ENCODE measurements around the gene KLHL30.
"Not testable (repeated sequence)": the region's sequence is repeated elsewhere in the genome, so short reads cannot be mapped to it uniquely, and the experiment has no call there.

Gene KLHL30

DNA sequence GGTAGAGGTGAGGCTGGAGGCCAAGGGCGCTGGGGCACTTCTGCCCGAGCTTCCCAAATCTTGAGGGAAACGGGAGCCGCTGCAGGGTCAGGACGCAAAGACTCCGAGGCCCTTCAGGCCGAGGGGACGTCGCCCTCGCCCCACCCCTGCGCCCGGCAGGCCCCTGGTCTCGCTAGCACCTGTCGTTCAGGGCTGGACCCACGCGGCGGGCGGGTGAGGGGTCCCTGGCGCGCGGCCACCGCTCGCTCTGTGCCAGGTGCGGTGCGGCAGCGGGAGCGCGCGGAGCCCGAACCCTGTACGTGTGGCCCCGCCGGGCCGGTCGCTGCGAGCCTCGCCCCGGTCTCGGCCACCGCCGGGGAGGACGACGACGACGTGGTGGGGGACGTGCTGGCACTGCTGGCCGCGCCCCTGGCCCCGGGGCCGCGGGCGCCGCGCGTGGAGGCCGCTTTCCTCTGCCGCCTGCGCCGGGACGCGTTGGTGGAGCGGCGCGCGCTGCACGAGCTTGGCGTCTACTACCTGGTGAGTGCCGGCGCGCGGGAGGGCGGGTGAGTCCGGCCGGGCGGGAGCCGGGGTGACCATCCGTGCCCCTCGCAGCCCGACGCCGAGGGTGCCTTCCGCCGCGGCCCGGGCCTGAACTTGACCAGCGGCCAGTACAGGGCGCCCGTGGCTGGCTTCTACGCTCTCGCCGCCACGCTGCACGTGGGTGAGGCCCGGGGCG is 25.2 kb downstream of the KLHL30 start:
- H3K27ac Mint-ChIP-seq (ENCODE audit: low read depth), result no peak overlapping the region
- peaks cover 13% of the 10 kb centered on the region for H3K4me1 Mint-ChIP-seq
- peaks cover 34% of the 10 kb centered on the region for H3K27me3 Mint-ChIP-seq
- DNase-seq (ENCODE audit: low spot score in 2 of 2) (no peak), ATAC-seq (replicated peaks; ENCODE audit: extremely low read depth, poor library complexity, severe bottlenecking) (no peak)
- no peak overlapping the region for H3K4me3 Mint-ChIP-seq
- no peaks in the 10 kb centered on the region for H3K9me3 Mint-ChIP-seq
- peaks cover 8% of the 10 kb centered on the region for H3K36me3 Mint-ChIP-seq (ENCODE audit: insufficient read depth)

DNA sequence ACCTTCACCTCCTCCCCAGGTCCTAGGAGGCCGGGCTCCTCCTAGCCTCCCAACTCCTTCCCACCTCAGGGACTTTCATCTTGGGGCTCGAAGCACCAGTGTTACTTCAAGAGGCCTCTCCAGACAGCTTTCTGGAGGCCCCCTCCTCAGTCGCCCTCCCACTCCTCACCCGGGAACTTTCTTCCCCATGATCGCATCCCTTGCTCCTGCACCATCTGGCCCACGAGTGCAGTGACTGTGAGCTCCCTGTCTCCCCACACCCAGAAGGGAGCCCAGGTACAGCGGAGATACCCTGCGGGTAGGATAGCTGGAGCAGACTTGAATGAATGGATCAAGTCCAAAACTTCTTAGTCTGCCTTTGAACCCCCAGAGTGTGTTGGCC is 26.4 kb downstream of the KLHL30 start:
- H3K36me3 Mint-ChIP-seq (ENCODE audit: insufficient read depth), result peaks cover 17% of the 10 kb centered on the region
- no peak for ATAC-seq (replicated peaks; ENCODE audit: extremely low read depth, poor library complexity, severe bottlenecking)
- DNase-seq (ENCODE audit: low spot score in 2 of 2), result no peak
- H3K27me3 Mint-ChIP-seq, result peaks cover 23% of the 10 kb centered on the region
- no peaks in the 10 kb centered on the region for H3K9me3 Mint-ChIP-seq
- H3K27ac Mint-ChIP-seq (ENCODE audit: low read depth), result no peak overlapping the region
- H3K4me3 Mint-ChIP-seq, result no peak overlapping the region
- H3K4me1 Mint-ChIP-seq, result peaks cover 6% of the 10 kb centered on the region

DNA sequence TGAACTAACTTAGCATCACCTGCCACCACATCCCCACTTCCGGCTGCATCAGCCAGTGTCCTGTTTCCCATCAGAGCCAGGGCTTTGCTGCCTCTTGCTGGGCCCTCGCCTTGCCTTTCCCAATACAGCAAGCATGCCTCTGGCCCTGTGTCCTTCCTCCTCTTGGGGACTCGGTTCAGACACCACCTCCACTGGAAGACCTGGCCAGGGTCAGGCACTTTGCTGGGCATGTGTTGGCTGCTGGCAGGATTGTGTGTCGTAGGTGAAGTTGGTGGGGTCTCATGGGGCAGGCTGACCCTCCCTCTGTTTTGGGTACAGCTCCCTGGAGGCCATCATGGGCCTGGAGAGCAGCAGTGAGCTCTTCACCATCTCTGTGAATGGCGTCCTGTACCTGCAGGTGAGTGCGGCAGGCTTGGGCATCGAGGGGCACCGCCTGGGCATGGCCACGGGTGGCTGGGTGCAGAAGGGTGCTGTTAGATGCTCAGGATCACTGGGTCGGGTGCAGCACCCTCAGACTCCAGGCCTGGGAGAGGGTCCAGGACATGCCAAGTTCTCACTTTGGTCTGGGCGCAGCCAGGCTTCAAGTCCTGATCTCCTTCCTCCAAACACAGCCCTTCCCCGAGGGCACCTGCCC is 26.9 kb downstream of the KLHL30 start:
- ATAC-seq (replicated peaks; ENCODE audit: extremely low read depth, poor library complexity, severe bottlenecking), result no peak
- Mint-ChIP-seq H3K4me3 (no peak overlapping the region), H3K9me3 (no peaks in the 10 kb centered on the region), H3K4me1 (peaks cover 4% of the 10 kb centered on the region), H3K36me3 (ENCODE audit: insufficient read depth) (peaks cover 21% of the 10 kb centered on the region), H3K27me3 (peaks cover 18% of the 10 kb centered on the region), H3K27ac (ENCODE audit: low read depth) (no peak overlapping the region)
- DNase-seq (ENCODE audit: low spot score in 2 of 2), result no peak

DNA sequence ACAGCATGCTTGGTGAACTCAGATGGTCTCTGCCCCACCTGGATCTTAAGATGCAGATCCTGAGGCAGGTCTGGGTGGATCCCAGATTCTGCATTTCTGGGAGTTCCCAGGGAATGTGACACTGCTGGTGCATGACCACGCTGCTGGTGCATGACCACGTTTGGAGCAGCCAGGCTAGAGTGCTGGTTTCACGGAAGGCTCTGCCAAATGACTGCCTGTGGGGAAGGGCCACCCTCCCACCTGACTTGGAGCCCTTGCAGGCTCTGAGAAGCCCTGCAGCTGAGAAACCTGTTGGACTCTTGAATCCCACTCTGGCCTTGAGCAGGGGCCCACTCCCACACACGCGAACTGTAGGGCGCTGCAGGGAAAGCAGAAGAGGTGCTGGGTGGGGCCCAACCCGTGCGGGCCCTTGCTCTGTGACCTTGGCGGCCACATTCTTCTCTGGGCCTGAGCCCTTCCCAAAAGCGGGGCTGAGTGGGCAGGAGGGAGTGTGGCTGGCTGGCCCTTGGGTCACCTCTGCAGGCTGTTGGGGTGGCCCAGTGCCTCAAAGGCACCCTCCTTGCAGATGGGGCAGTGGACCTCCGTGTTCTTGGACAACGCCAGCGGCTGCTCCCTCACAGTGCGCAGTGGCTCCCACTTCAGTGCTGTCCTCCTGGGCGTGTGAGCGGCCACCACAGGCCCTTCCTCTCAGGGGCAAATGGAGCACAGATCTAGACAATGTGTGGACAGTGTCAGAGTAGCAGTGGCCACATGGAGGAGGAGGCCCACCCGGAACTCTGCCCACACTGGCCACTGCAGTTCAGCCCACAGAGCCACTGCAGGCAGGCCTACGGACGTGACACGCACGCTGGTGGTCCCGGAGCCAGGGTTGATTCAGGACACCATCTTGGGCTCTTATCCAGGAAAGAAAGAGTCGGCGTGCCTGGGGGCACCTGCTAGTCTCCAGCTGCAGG is 28.2 kb downstream of the KLHL30 start:
- Mint-ChIP-seq H3K4me3 (no peak overlapping the region), H3K4me1 (no peaks in the 10 kb centered on the region), H3K27me3 (peaks cover 11% of the 10 kb centered on the region), H3K27ac (ENCODE audit: low read depth) (no peak overlapping the region), H3K36me3 (ENCODE audit: insufficient read depth) (peaks cover 31% of the 10 kb centered on the region), H3K9me3 (no peaks in the 10 kb centered on the region)
- DNase-seq (ENCODE audit: low spot score in 2 of 2), result no peak
- ATAC-seq (replicated peaks; ENCODE audit: extremely low read depth, poor library complexity, severe bottlenecking), result no peak

DNA sequence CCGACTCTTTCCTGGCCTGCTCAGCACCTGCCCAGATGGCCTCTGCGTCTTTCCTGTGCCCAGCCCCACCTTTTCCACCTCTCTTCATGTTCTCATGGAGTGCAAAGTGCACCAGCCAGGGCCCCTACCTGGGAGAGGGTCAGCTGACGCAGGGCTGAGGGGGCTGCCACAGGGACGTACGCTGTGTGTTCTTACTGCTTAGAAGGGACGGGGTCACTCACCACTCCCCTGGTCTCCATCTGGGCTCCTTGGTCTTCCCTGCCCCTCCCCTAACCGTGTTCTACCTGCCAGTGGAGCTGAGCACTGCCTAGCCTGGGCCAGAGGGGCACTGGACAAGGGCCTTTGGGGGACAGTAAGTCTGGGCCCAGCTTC is 28.9 kb downstream of the KLHL30 start:
- H3K4me1 Mint-ChIP-seq, result no peaks in the 10 kb centered on the region
- no peak overlapping the region for H3K4me3 Mint-ChIP-seq
- no peaks in the 10 kb centered on the region for H3K9me3 Mint-ChIP-seq
- H3K27me3 Mint-ChIP-seq, result peaks cover 11% of the 10 kb centered on the region
- peaks cover 33% of the 10 kb centered on the region for H3K36me3 Mint-ChIP-seq (ENCODE audit: insufficient read depth)
- no peak for ATAC-seq (replicated peaks; ENCODE audit: extremely low read depth, poor library complexity, severe bottlenecking)
- DNase-seq (ENCODE audit: low spot score in 2 of 2), result no peak
- no peak overlapping the region for H3K27ac Mint-ChIP-seq (ENCODE audit: low read depth)

DNA sequence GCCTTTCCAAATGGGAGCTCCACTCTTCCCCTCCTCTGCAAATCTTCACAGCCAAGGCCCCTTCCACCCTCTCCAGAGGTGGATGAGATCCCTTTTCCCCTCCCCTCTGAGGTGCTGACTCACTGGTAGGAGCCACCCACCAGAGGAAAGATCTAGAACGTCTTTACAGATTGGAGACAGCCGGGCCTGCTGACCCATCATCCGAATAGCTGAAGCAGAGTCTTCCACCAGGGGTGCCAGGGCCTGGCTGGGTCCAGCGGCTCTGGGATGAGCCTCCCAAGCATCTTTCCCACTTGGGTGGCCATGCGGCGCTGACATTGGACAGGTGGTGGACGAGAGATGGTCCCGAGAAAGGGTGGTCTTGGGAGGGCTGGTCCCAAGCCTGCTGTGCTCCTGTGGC is 29.3 kb downstream of the KLHL30 start:
- H3K36me3 Mint-ChIP-seq (ENCODE audit: insufficient read depth), result peaks cover 36% of the 10 kb centered on the region
- peaks cover 11% of the 10 kb centered on the region for H3K27me3 Mint-ChIP-seq
- no peak overlapping the region for H3K4me3 Mint-ChIP-seq
- H3K9me3 Mint-ChIP-seq, result no peaks in the 10 kb centered on the region
- H3K4me1 Mint-ChIP-seq, result no peaks in the 10 kb centered on the region
- ATAC-seq (replicated peaks; ENCODE audit: extremely low read depth, poor library complexity, severe bottlenecking) (no peak), DNase-seq (ENCODE audit: low spot score in 2 of 2) (no peak)
- H3K27ac Mint-ChIP-seq (ENCODE audit: low read depth), result no peak overlapping the region

DNA sequence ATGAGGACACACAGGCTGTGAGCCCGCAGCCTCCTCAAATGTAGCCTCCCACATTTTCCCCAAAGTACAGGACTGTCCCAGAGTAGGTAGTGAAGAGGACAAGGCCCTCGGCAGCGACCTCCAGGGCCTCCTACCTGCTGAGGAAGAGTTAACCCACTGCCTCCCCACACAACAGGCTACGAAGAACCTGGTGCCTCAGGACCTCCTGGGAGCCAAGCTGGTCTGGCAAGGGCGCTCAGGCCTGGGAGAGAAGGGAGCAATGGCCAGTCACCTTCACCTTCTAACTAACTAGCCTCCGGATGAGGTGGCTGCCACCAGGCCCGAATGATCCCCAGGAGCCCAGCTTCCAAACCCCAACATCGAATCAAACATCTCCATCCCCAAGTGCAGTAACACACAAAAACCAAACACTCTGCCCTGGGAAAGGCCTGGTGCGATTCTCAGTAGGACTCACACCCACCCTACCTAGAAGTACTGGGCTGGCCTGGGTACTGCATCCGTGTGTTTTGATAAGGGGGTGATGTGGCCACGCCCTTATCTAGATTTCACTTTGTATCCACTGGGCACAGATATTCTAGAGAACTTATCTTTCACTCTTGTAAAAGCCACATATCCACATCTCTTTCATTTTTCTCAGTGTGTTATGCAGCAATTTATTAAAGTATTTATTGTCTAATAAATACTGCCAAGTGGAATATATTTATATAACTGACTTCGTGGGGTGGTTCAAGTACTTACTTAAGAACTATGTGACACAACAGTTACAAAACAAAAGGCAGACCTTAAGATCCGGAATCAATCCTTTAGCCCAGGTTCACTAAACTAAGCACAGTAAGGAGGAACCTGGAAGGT is 30.0 kb downstream of the KLHL30 start:
- H3K27ac Mint-ChIP-seq (ENCODE audit: low read depth), result no peak overlapping the region
- peaks cover 40% of the 10 kb centered on the region for H3K36me3 Mint-ChIP-seq (ENCODE audit: insufficient read depth)
- peaks cover 11% of the 10 kb centered on the region for H3K27me3 Mint-ChIP-seq
- no peaks in the 10 kb centered on the region for H3K9me3 Mint-ChIP-seq
- DNase-seq (ENCODE audit: low spot score in 2 of 2) (no peak), ATAC-seq (replicated peaks; ENCODE audit: extremely low read depth, poor library complexity, severe bottlenecking) (no peak)
- H3K4me3 Mint-ChIP-seq, result no peak overlapping the region
- no peaks in the 10 kb centered on the region for H3K4me1 Mint-ChIP-seq

DNA sequence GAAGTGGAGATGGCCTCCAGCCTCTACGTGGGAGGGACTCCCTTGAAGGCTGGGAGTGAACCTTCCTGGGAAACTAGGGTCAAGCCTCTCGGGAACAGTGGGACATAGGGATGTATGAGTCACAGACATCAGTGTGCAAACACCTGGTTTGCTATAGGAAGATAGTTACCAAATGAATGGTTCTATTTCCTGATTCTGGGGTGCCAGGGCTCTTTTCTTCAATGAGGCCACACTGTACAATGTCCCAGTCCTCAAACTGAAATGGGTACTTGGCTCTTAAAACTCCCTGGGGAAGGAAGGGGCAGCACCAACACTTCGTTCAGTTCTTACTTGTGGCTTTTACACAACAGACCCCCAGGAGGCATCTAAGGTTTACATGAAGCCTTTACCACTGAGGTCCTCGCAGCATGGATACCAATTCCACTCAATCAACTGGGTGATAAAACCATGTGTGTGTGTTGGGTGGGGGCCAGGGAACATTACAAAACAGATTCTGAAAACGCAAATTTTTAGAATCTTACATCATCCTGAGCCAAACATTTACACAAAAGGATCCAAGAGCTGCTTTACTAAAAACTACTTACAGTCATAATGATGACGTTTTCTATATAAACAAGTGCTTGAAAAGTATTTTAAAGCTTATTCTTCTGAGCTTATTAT is 30.7 kb downstream of the KLHL30 start:
- no peak for DNase-seq (ENCODE audit: low spot score in 2 of 2)
- Mint-ChIP-seq H3K4me3 (no peak overlapping the region), H3K27me3 (peaks cover 11% of the 10 kb centered on the region), H3K36me3 (ENCODE audit: insufficient read depth) (peaks cover 43% of the 10 kb centered on the region), H3K4me1 (no peaks in the 10 kb centered on the region), H3K27ac (ENCODE audit: low read depth) (no peak overlapping the region), H3K9me3 (no peaks in the 10 kb centered on the region)
- ATAC-seq (replicated peaks; ENCODE audit: extremely low read depth, poor library complexity, severe bottlenecking), result no peak

DNA sequence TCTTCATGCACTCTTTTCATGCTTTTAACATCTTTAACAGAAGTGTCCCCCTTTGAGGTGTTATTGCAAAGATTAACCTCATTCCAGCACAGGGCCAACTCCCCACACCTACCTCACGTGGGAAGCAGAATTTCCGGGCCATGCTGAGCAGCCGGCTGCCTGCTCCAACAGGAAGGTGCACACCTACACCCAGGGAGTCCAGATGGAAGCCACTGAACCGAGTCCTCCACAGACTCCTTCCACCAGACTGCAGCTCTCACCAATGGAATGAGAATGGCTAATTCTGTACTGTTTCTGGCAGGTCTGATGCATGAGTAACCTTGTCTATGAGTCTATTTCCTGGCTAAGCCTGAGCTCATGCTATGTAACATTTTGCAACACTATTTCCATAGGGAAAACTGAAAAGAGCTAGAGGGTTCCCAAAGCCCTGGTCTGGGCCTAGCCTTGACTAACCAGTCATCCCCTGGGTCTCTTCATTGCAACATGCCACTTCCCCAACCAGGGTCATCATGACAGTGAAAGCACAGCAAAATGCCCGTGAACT is 31.3 kb downstream of the KLHL30 start:
- no peak overlapping the region for H3K27ac Mint-ChIP-seq (ENCODE audit: low read depth)
- H3K4me1 Mint-ChIP-seq, result no peaks in the 10 kb centered on the region
- no peak for DNase-seq (ENCODE audit: low spot score in 2 of 2)
- H3K4me3 Mint-ChIP-seq, result no peak overlapping the region
- peaks cover 6% of the 10 kb centered on the region for H3K27me3 Mint-ChIP-seq
- no peak for ATAC-seq (replicated peaks; ENCODE audit: extremely low read depth, poor library complexity, severe bottlenecking)
- no peaks in the 10 kb centered on the region for H3K9me3 Mint-ChIP-seq
- H3K36me3 Mint-ChIP-seq (ENCODE audit: insufficient read depth), result peaks cover 49% of the 10 kb centered on the region

DNA sequence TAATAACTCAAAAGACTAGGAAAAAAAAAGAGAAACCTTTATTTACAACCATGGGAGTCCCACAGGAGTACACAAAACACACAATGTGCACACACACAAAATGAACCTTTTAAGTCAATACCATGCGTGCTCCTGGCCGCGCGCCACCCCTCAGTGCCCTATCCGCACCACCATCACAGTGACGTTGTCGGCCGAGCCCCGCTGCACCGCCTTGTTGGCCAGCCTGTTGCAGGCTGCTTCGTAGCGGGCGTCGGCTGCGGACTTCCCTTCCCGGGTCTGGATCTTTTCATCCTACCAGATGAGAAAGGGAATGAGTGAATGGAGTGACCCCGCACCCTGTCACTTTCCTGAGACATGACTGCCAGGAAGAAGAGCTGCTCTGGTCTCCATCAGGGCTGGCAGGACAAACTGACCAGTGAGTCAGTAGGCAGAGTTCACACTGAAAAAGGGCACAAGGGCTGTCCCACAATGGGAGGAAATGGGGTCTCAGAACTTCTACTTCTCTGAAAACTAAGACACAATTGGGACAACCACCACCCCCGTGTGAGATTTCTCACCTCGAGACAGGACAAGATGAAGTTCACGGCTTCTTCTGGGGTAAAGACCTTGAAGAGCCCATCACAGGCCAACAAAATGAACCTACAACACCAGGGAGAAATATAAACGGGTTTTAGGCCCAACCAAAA is 32.1 kb downstream of the KLHL30 start:
- H3K9me3 Mint-ChIP-seq, result no peaks in the 10 kb centered on the region
- ATAC-seq (replicated peaks; ENCODE audit: extremely low read depth, poor library complexity, severe bottlenecking) (no peak), DNase-seq (ENCODE audit: low spot score in 2 of 2) (no peak)
- no peak overlapping the region for H3K4me3 Mint-ChIP-seq
- H3K27ac Mint-ChIP-seq (ENCODE audit: low read depth), result no peak overlapping the region
- H3K36me3 Mint-ChIP-seq (ENCODE audit: insufficient read depth), result peaks cover 50% of the 10 kb centered on the region
- H3K27me3 Mint-ChIP-seq, result no peaks in the 10 kb centered on the region
- H3K4me1 Mint-ChIP-seq, result no peaks in the 10 kb centered on the region

DNA sequence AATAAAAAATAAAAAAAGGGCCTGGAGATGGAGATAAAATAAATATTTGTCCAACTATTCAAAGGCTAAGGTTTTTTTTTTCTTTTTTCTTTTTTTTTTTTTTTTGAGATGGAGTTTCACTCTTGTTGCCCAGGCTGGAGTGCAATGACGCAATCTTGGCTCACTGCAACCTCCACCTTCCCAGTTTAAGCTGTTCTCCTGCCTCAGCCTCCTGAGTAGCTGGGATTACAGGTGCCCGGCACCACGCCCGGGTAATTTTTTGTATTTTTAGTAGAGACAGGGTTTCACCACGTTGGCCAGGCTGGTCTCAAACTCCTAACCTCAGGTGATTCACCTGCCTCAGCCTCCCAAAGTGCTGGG is 32.6 kb downstream of the KLHL30 start:
- not testable (repeated sequence) for H3K4me3 Mint-ChIP-seq; H3K9me3 Mint-ChIP-seq; DNase-seq (ENCODE audit: low spot score in 2 of 2); H3K27ac Mint-ChIP-seq (ENCODE audit: low read depth); ATAC-seq (replicated peaks; ENCODE audit: extremely low read depth, poor library complexity, severe bottlenecking); H3K27me3 Mint-ChIP-seq; H3K4me1 Mint-ChIP-seq
- peaks cover 53% of the 10 kb centered on the region for H3K36me3 Mint-ChIP-seq (ENCODE audit: insufficient read depth)

Data from central memory CD8-positive, alpha-beta T cell (primary cell).